ENCODE measurements around the gene CLEC20A.

Gene CLEC20A

DNA sequence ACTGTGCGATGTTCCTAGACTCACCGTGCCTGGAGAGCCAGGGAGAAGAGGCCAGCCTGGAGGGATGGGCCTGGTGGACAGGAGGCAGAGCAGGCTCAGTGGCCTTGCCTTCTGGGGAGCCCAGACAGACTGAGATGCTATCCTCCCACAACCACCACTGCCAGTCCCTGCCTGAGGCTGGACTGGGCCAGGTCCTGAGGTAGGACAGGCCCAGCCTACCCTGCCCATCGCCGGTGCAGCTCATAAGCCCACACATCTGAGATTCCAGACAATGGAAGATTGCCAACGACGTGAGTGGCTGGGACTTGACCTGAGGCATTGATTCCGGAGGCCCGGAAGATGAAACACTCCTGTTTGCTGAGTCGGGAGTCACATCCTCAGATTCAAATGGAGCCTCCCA, 5.8 kb downstream of the CLEC20A start:
- TF ChIP-seq JUND (IDR thresholded peaks at IDR 0.05; ENCODE audit: low read depth): no peak
- in situ Hi-C loops (cut with HindIII; ENCODE audit: low pct_unique_long_range_greater_than_20kb, low sequenced_read_pairs): no loop called here
- no peak for DNase-seq (ENCODE audit: low read depth in 1 of 2, low spot score in 1 of 2)

DNA sequence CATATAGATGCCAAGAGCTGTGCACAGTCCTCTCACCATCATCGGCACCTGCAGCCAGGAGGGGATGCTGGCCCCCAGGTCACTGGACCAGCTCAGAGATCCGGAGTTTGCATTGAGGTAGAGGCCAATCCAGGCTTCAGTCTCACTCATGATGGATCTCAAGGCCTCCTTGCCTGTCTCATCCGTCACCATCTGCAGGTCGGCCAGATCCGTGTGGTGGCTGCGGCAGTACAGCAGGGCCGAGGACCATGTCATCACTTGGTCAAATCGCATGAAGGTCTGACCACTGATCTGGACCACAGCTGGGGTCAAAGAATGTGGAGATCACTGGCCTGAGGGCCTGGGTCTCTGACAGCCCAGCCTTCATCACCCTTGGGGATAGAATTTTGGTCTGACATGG, 6.6 kb downstream of the CLEC20A start:
- in situ Hi-C loops (cut with HindIII; ENCODE audit: low pct_unique_long_range_greater_than_20kb, low sequenced_read_pairs): no loop called here
- no peak for TF ChIP-seq JUND (IDR thresholded peaks at IDR 0.05; ENCODE audit: low read depth)
- DNase-seq (ENCODE audit: low read depth in 1 of 2, low spot score in 1 of 2): no peak

DNA sequence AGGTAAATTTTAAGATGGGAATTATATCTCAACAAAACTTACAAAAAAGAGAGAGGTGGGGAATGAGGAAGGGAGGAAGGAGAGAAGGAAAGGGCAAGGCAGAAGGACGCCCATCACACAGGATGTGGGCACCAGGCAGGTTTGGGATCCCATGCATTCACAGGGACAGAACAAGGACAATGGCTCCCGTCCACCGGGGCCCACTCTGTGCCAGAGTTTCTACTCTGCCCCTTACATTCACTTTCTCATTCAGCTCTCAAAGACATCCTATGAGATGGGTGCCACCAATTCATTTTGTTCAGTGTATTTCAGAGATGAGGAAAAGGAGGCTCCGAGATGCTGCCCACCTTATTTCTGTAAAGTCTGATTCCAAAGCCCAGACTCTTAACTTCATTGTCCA, 7.4 kb downstream of the CLEC20A start:
- in situ Hi-C loops (cut with HindIII; ENCODE audit: low pct_unique_long_range_greater_than_20kb, low sequenced_read_pairs): no loop called here

DNA sequence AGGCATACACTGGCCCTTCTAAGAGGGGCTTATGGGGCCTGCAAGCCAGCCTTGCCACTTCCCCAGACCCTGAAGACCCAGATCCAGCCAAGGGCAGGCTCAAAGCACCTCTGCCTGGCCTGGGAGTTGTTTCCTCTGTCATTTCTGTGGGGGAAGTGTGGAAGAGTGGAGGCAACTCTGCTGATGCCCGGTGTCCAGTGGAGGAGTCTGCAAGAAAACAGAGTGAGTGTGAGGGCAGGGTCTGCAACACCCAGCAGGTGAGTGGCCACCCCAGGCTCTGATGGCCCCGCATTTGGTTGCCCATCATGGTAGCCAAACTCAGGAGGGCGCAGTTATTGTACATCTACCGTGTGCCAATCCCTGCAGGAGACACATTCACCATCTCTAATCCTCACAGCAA, 8.4 kb downstream of the CLEC20A start:
- in situ Hi-C loops (cut with HindIII; ENCODE audit: low pct_unique_long_range_greater_than_20kb, low sequenced_read_pairs): no loop called here
- DNase-seq (ENCODE audit: low read depth in 1 of 2, low spot score in 1 of 2): no peak
- no peak for TF ChIP-seq JUND (IDR thresholded peaks at IDR 0.05; ENCODE audit: low read depth)

More for the DNA sequence above, 7.4 kb downstream of the CLEC20A start:
- no peak for TF ChIP-seq JUND (IDR thresholded peaks at IDR 0.05; ENCODE audit: low read depth)
- no peak for DNase-seq (ENCODE audit: low read depth in 1 of 2, low spot score in 1 of 2)

DNA sequence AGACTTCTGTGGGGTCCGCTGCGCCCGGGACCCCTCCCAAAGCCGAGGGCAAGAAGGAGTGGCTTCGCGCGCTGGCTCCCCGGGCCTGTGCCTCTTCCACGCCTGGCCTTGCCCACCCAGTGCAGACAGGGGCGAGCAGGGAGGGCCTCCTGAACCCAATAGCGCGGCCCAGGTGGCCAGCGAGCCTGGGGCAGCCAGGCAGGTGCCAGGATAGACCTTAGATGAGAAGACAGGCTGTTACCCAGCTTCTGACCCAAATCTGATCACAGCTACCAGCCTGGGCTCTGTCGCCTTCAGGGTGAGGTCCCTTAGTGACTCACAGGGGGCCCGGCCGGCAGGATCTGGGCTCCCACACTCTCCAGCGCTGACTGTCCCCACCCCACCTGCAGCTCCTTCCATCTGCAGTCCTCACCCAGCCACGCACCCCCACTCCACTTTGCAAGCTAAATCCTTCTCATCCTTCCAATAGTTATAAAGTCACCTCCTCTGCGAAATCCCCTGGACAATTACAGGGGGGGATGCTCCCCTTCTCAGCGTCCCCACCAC, 9.6 kb downstream of the CLEC20A start:
- DNase-seq (ENCODE audit: low read depth in 1 of 2, low spot score in 1 of 2): no peak
- no peak for TF ChIP-seq JUND (IDR thresholded peaks at IDR 0.05; ENCODE audit: low read depth)
- in situ Hi-C loops (cut with HindIII; ENCODE audit: low pct_unique_long_range_greater_than_20kb, low sequenced_read_pairs): no loop called here

DNA sequence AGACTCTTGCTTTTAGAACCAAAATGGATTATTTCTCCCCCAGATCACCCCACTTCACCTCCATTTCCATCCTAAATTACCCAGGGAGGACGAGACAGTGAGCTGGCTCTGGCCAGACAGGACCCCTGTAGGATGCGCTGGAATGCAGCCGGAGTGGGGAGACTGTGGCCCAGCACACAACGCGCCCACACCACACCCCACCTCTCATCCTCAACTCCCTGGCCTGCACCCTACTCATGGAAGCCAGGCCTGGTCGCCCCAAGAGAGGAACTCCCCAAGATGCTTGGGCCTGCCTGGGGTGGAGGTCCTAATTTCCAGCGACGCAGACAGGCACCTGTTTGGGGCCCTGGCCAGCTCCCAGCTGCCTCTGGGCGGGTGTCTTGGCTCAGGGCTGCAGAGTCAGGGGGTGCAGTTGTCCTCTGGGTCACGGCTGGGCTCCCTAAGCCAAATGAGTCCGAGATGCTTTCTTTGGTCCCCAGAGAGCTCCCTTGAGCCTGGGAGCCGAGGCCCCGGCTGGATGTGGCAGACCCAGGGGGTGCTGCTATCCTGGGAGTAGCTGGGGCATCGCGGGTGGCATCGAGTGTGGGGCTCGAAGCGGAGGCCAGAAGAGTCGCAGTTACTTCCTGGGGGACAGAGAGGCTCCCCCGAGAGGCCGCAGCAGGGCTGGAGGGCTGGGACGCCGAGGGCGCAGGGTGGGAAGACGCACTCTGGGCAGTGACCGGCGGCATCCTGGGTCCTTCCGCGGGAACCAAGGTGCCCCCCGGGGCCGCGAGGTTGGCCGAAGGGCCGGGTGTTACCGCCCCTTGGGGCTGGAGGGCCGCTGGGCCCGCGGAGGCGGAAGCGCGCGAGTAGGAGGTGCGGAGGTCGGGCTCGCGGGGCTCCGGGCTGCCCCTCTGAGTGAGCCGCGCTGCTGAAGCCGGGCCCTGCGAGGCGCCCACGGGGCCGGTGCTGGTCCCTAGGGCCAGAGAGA, 10.4 kb downstream of the CLEC20A start:
- TF ChIP-seq JUND (IDR thresholded peaks at IDR 0.05; ENCODE audit: low read depth): no peak
- DNase-seq (ENCODE audit: low read depth in 1 of 2, low spot score in 1 of 2): no peak
- in situ Hi-C loops (cut with HindIII; ENCODE audit: low pct_unique_long_range_greater_than_20kb, low sequenced_read_pairs): no loop called here

DNA sequence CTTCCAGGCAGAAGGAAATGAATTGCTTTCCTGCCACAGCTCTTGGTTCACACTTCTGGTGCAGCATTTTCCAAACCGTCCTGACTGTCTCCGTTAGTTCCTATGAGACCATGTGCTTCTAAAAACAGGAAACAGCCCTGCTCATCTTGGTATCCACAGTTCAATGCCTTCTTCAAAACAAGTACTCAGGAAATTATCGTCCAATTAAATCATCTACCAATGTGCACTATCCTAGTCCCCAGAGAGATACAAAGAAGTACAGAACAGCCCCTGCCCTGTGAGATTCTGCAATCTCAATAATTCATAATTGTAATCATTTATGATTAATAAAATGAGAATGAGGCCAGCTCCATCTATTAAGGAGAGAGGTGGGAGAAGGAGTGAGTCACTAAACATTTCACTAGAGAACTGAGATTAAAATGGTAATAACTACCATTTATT, 11.2 kb downstream of the CLEC20A start:
- no peak for TF ChIP-seq JUND (IDR thresholded peaks at IDR 0.05; ENCODE audit: low read depth)
- DNase-seq (ENCODE audit: low read depth in 1 of 2, low spot score in 1 of 2): no peak
- in situ Hi-C loops (cut with HindIII; ENCODE audit: low pct_unique_long_range_greater_than_20kb, low sequenced_read_pairs): no loop called here

DNA sequence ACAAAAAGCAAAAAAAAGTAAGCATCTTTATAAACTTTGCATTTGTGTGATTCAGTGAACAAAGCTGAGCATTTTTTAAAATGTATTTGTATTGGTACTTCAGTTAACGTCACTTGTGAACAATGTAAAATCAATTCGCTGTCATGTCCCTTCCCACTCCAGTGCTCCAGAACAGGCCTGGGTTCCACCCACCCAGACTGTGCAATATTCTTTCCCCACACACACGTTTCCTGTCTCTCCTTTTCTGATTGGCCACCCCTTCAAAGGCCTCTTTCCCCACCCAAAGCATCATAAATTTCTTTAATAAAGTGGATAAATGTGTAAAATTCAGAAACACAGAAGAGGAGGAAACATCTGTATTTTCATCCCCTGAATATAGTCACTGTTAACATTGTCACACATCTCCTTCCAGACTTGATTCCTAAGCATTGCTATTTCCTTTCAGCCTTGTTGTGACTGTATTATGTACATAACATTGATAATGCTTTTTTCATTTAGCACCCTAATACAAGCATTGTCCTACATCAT, 12.0 kb downstream of the CLEC20A start:
- in situ Hi-C loops (cut with HindIII; ENCODE audit: low pct_unique_long_range_greater_than_20kb, low sequenced_read_pairs): no loop called here
- no peak for TF ChIP-seq JUND (IDR thresholded peaks at IDR 0.05; ENCODE audit: low read depth)
- DNase-seq (ENCODE audit: low read depth in 1 of 2, low spot score in 1 of 2): no peak

DNA sequence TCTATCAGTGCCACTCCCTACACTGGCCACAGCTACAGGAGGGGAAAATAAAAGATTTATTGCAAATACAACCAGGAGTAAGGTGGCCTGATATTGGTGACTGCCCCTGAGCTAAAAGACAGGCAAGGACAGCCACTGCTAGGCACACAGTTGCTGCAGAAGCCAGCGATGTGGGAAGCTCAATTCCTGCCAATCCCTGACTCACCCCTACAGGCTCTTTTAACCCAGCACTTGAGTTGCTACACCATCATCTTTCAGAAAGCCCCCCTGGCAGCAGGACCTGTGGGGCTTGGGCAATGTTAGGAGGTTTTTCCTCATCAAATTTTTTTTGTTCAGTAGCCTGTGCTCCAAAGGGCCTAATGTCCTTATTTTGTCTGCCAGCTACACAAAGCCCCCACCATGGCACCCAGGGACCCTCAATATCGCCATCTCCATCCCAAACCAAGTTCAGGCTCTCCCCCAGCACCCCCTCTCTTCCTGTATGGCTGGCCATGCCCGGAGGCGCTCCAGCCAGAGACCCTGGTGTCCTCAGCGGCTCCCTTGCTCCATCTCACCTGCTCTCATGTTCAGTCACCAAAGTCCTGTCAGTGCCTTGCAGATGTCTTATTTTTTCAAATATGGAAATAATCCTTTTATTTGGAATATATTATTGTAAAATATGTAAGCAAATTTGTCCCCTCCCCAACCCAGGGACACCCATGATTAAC, 13.4 kb downstream of the CLEC20A start:
- no peak for TF ChIP-seq JUND (IDR thresholded peaks at IDR 0.05; ENCODE audit: low read depth)
- no peak for DNase-seq (ENCODE audit: low read depth in 1 of 2, low spot score in 1 of 2)
- in situ Hi-C loops (cut with HindIII; ENCODE audit: low pct_unique_long_range_greater_than_20kb, low sequenced_read_pairs): no loop called here

DNA sequence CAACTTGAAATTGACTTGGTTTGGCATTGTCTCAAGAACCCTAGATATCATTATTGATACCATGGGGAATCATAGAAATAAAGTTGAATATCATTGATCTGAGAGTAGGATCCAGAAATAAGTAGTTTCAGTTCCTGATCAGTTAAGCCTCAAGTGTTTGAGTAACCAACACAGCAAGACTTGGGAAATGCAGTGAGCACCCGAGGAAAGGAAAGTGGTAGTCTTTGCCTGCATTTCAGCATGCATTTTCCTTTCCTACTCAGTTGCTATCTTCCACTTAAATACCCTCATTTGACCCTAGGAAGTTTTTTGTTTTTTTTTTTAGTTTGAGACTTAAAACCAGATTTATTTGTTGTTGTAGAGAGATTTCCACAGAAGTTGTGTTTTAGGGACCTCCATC, 18.9 kb downstream of the CLEC20A start:
- DNase-seq (ENCODE audit: low read depth in 1 of 2, low spot score in 1 of 2): no peak
- in situ Hi-C loops (cut with HindIII; ENCODE audit: low pct_unique_long_range_greater_than_20kb, low sequenced_read_pairs): no loop called here
- TF ChIP-seq JUND (IDR thresholded peaks at IDR 0.05; ENCODE audit: low read depth): no peak

DNA sequence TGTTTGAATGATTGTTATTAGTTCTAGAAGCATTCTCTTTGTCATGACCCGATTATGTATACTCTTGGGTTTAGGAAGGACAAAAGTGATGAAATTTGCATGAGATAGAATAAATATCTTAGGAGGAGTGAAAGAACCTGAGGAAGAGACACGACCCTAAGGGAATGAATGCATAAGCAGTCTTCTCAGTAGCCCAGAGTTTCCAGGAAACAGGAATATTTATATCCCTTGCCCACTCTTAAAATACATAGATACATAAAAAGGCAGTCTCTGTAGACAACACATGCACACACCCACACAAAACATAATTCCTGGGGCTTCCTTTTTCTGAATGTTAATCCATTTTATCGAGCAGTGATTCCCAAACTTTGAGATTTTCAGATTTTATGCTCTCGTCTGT, 19.4 kb downstream of the CLEC20A start:
- in situ Hi-C loops (cut with HindIII; ENCODE audit: low pct_unique_long_range_greater_than_20kb, low sequenced_read_pairs): no loop called here
- TF ChIP-seq JUND (IDR thresholded peaks at IDR 0.05; ENCODE audit: low read depth): no peak
- DNase-seq (ENCODE audit: low read depth in 1 of 2, low spot score in 1 of 2): no peak

DNA sequence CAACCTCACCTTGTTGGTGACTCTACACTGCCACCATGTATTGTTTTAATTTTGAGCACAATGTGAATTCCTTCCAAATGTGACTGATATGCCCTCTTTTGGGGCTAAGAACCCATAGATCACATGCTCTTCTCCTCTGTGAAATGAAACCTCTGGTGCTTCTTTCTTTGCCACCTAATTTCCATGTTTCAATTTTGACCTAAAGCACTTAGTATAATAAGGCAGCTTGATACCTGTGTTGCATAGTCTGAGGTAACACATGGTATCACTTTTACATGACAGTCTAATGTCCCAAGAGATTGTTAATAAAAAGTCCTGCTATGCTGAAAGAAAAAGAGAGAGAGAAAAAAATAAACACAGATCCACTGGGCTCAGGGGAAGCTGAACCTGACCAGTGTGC, 24.2 kb downstream of the CLEC20A start:
- no peak for TF ChIP-seq JUND (IDR thresholded peaks at IDR 0.05; ENCODE audit: low read depth)
- in situ Hi-C loops (cut with HindIII; ENCODE audit: low pct_unique_long_range_greater_than_20kb, low sequenced_read_pairs): no loop called here
- no peak for DNase-seq (ENCODE audit: low read depth in 1 of 2, low spot score in 1 of 2)

Data from T47D (cell line).